Measurements from ENCODE around the gene DIP2C.
"Not testable (repeated sequence)": the region's sequence is repeated elsewhere in the genome, so short reads cannot be mapped to it uniquely, and the experiment has no call there.

The DIP2C gene

DNA sequence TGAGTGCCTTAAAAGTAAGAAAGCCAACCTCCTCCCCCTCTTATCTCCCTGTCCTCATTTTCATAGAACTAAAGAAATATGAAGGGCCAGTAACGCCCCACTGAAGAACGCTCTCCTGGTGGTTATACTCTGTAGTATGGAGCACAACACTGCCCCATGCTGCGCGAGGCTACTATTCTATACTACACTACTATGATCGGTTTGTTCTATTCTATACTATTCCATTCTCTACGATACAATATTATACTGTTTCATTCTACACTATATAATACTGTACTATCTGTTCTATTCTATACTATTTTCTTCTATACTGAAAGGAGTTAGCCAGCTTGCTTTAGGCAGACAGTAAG lies 34.8 kb downstream of the DIP2C start:
- Histone ChIP-seq H3K9ac (ENCODE audit: low read depth, low read length, poor library complexity, severe bottlenecking) (no peak overlapping the region), H3K4me1 (ENCODE audit: insufficient read depth, low read length, poor library complexity, severe bottlenecking) (no peaks in the 10 kb centered on the region), H3K9me2 (replicated peaks; ENCODE audit: low read depth, low read length) (no peaks in the 10 kb centered on the region), H3K79me2 (ENCODE audit: insufficient read depth, low read length) (no peaks in the 10 kb centered on the region), H3K4me3 (ENCODE audit: low read length, poor library complexity, severe bottlenecking) (no peak overlapping the region), H3K36me3 (ENCODE audit: insufficient read depth, low read length) (no peaks in the 10 kb centered on the region), H3K9me3 (ENCODE audit: insufficient read depth, low read depth, low read length) (no peaks in the 10 kb centered on the region; the same call in 1 of the 2 replicates), H2AFZ (ENCODE audit: low read length) (no peak overlapping the region), H3K27me3 (ENCODE audit: insufficient read depth, low read length, poor library complexity, severe bottlenecking) (no peaks in the 10 kb centered on the region), H3K4me2 (ENCODE audit: low read depth, low read length, poor library complexity, severe bottlenecking) (no peak overlapping the region), H3F3A (ENCODE audit: low read depth) (no peaks in the 10 kb centered on the region), H4K20me1 (ENCODE audit: insufficient read depth, low read length, poor library complexity, severe bottlenecking) (no peaks in the 10 kb centered on the region)
- TF ChIP-seq EZH2phosphoT487 (IDR thresholded peaks at IDR 0.05; ENCODE audit: borderline replicate concordance), result no peak
- TF ChIP-seq, protein P1, sequence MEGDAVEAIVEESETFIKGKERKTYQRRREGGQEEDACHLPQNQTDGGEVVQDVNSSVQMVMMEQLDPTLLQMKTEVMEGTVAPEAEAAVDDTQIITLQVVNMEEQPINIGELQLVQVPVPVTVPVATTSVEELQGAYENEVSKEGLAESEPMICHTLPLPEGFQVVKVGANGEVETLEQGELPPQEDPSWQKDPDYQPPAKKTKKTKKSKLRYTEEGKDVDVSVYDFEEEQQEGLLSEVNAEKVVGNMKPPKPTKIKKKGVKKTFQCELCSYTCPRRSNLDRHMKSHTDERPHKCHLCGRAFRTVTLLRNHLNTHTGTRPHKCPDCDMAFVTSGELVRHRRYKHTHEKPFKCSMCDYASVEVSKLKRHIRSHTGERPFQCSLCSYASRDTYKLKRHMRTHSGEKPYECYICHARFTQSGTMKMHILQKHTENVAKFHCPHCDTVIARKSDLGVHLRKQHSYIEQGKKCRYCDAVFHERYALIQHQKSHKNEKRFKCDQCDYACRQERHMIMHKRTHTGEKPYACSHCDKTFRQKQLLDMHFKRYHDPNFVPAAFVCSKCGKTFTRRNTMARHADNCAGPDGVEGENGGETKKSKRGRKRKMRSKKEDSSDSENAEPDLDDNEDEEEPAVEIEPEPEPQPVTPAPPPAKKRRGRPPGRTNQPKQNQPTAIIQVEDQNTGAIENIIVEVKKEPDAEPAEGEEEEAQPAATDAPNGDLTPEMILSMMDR (conservative IDR thresholded peaks at IDR 0.05; ENCODE audit: low read length), result no peak

DNA sequence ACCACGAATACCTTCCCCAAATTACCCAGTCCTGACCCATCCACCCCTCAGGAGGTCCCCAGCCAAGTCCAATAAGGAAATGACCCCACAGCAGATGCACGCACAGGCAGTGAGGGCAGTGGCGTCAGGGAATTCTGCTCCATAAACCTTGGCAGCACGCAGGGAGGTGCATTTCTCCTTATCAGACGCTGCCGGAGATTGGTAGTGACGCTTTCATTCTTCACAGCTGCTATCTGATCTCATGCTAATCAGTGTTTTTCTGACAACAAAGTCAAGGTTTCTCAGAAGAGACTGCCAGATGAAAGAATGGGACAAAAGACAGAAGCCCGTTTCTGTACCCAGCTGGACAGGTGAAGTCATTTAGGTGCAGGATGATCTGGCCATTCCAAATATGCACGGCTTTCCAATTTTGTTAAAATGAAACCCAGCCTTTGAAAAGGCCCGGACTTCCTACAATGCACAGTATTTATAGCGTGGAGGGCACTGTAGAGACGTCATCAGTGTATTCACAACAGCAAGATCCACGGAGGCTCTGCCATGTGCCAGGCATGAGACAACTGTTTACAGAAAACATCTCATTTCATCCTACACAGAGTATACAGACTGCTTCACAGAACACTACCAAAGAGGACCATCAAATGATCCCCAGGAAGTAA lies 35.3 kb downstream of the DIP2C start:
- TF ChIP-seq, protein P1 (conservative IDR thresholded peaks at IDR 0.05; ENCODE audit: low read length), result no peak
- TF ChIP-seq EZH2phosphoT487 (IDR thresholded peaks at IDR 0.05; ENCODE audit: borderline replicate concordance), result no peak
- Histone ChIP-seq H3K9me2 (replicated peaks; ENCODE audit: low read depth, low read length) (no peaks in the 10 kb centered on the region), H3F3A (ENCODE audit: low read depth) (no peaks in the 10 kb centered on the region), H3K4me3 (ENCODE audit: low read length, poor library complexity, severe bottlenecking) (no peak overlapping the region), H3K27me3 (ENCODE audit: insufficient read depth, low read length, poor library complexity, severe bottlenecking) (no peaks in the 10 kb centered on the region), H3K4me2 (ENCODE audit: low read depth, low read length, poor library complexity, severe bottlenecking) (no peak overlapping the region), H3K4me1 (ENCODE audit: insufficient read depth, low read length, poor library complexity, severe bottlenecking) (no peaks in the 10 kb centered on the region), H3K9me3 (ENCODE audit: insufficient read depth, low read depth, low read length) (peaks cover 3% of the 10 kb centered on the region; the same call in 1 of the 2 replicates), H3K79me2 (ENCODE audit: insufficient read depth, low read length) (no peaks in the 10 kb centered on the region), H4K20me1 (ENCODE audit: insufficient read depth, low read length, poor library complexity, severe bottlenecking) (no peaks in the 10 kb centered on the region), H2AFZ (ENCODE audit: low read length) (no peak overlapping the region), H3K9ac (ENCODE audit: low read depth, low read length, poor library complexity, severe bottlenecking) (no peak overlapping the region), H3K36me3 (ENCODE audit: insufficient read depth, low read length) (no peaks in the 10 kb centered on the region)

DNA sequence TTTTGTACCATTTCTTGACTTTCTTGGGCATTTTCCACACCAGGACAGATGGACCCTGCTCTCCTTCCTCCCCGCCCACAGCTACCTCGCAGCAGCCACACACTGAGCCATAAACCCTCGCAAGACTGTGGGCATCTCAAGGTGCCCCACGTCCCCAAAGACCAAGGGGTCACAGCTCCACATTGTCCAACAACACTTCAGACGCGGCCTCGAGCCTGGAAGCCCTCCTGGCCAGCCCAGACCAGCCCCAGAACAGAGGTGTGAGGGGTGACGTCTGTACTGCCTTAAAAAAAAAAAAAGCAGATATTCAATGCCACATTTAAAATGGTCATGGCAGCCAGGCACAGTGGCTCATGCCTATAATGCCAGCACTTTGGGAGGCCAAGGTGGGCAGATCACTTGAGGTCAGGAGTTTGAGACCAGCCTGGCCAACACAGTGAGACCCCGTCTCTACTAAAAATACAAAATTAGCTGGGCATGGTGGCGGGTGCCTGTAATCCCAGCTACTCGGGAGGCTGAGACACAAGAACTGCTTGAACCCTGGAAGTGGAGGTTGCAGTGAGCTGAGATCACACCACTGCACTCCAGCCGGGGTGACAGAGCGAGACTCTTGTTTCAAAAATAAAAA lies 36.5 kb downstream of the DIP2C start:
- not testable (repeated sequence) for H3K4me2 ChIP-seq (ENCODE audit: low read depth, low read length, poor library complexity, severe bottlenecking); H3K9ac ChIP-seq (ENCODE audit: low read depth, low read length, poor library complexity, severe bottlenecking); H3K9me3 ChIP-seq (ENCODE audit: insufficient read depth, low read depth, low read length); H3K4me3 ChIP-seq (ENCODE audit: low read length, poor library complexity, severe bottlenecking); H3K4me1 ChIP-seq (ENCODE audit: insufficient read depth, low read length, poor library complexity, severe bottlenecking); H3K9me2 ChIP-seq (replicated peaks; ENCODE audit: low read depth, low read length); H3K36me3 ChIP-seq (ENCODE audit: insufficient read depth, low read length); H4K20me1 ChIP-seq (ENCODE audit: insufficient read depth, low read length, poor library complexity, severe bottlenecking); H3K79me2 ChIP-seq (ENCODE audit: insufficient read depth, low read length); H3K27me3 ChIP-seq (ENCODE audit: insufficient read depth, low read length, poor library complexity, severe bottlenecking); H2AFZ ChIP-seq (ENCODE audit: low read length); H3F3A ChIP-seq (ENCODE audit: low read depth)

DNA sequence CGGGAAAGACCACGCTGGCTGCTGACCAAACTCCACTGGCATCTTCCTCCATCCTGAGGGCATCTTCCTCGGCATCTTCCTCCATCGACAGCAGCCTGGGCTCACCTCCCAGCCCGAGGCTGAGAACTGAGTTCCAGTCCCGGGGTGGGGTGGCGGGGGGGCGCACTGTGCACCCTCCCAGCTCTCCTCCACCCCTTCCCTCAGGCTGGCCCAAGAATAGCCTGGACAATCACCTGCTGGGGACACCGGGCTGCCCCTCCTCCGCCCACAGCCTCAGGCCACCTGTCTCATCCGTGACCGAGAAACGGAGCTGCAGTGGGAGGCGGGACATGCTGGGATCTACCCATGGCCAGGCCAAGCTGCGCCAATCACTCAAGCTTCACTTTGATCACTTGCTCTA lies 37.2 kb downstream of the DIP2C start:
- H3K9me3 ChIP-seq (ENCODE audit: insufficient read depth, low read depth, low read length), result peaks cover 3% of the 10 kb centered on the region; the same call in 1 of the 2 replicates
- H2AFZ ChIP-seq (ENCODE audit: low read length), result no peak overlapping the region
- no peak overlapping the region for H3K9ac ChIP-seq (ENCODE audit: low read depth, low read length, poor library complexity, severe bottlenecking)
- H3K27me3 ChIP-seq (ENCODE audit: insufficient read depth, low read length, poor library complexity, severe bottlenecking), result no peaks in the 10 kb centered on the region
- H3K36me3 ChIP-seq (ENCODE audit: insufficient read depth, low read length), result no peaks in the 10 kb centered on the region
- no peaks in the 10 kb centered on the region for H3K79me2 ChIP-seq (ENCODE audit: insufficient read depth, low read length)
- no peak overlapping the region for H3K4me2 ChIP-seq (ENCODE audit: low read depth, low read length, poor library complexity, severe bottlenecking)
- no peaks in the 10 kb centered on the region for H3K9me2 ChIP-seq (replicated peaks; ENCODE audit: low read depth, low read length)
- no peaks in the 10 kb centered on the region for H3K4me1 ChIP-seq (ENCODE audit: insufficient read depth, low read length, poor library complexity, severe bottlenecking)
- no peaks in the 10 kb centered on the region for H3F3A ChIP-seq (ENCODE audit: low read depth)
- no peak overlapping the region for H3K4me3 ChIP-seq (ENCODE audit: low read length, poor library complexity, severe bottlenecking)
- no peak for TF ChIP-seq EZH2phosphoT487 (IDR thresholded peaks at IDR 0.05; ENCODE audit: borderline replicate concordance)
- TF ChIP-seq, protein P1 (conservative IDR thresholded peaks at IDR 0.05; ENCODE audit: low read length), result no peak
- no peaks in the 10 kb centered on the region for H4K20me1 ChIP-seq (ENCODE audit: insufficient read depth, low read length, poor library complexity, severe bottlenecking)

Measured in Loucy (cell line).